ENCODE measurements around the gene SOX10.

- TF ChIP-seq, protein P1, sequence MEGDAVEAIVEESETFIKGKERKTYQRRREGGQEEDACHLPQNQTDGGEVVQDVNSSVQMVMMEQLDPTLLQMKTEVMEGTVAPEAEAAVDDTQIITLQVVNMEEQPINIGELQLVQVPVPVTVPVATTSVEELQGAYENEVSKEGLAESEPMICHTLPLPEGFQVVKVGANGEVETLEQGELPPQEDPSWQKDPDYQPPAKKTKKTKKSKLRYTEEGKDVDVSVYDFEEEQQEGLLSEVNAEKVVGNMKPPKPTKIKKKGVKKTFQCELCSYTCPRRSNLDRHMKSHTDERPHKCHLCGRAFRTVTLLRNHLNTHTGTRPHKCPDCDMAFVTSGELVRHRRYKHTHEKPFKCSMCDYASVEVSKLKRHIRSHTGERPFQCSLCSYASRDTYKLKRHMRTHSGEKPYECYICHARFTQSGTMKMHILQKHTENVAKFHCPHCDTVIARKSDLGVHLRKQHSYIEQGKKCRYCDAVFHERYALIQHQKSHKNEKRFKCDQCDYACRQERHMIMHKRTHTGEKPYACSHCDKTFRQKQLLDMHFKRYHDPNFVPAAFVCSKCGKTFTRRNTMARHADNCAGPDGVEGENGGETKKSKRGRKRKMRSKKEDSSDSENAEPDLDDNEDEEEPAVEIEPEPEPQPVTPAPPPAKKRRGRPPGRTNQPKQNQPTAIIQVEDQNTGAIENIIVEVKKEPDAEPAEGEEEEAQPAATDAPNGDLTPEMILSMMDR (IDR thresholded peaks at IDR 0.05): no peak
- no peak for TF ChIP-seq POLR2A (IDR thresholded peaks at IDR 0.05)
Observed at GRCh38 chr22:37967147-37967546, 17.2 kb downstream of the SOX10 start.
